ENCODE data around the gene GPC3.

DNA sequence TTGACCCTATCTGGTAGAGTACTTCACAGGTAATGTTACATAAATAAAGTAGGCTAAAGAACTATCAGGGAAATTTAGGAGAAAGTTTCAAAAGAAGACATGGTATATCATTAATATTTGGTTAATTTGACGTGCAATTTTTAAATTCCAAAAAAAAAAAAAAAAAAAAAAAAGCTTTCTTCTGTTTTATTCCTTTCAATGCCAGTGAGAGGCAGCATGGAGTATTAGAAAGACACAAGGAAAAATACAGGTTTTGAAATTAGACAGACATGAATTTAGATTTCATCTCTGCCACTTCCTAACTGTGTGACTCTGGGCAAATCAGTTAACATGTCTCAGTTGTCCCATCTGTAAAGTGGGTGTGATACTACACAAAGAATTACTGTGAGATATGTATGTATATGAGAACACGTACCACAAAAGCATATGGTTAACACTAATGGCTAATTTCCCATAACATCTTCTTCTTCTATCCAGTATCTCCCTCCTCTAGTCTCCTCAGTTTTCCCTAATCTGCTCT is 132.5 kb downstream of the GPC3 start:
- TF ChIP-seq, protein P1, sequence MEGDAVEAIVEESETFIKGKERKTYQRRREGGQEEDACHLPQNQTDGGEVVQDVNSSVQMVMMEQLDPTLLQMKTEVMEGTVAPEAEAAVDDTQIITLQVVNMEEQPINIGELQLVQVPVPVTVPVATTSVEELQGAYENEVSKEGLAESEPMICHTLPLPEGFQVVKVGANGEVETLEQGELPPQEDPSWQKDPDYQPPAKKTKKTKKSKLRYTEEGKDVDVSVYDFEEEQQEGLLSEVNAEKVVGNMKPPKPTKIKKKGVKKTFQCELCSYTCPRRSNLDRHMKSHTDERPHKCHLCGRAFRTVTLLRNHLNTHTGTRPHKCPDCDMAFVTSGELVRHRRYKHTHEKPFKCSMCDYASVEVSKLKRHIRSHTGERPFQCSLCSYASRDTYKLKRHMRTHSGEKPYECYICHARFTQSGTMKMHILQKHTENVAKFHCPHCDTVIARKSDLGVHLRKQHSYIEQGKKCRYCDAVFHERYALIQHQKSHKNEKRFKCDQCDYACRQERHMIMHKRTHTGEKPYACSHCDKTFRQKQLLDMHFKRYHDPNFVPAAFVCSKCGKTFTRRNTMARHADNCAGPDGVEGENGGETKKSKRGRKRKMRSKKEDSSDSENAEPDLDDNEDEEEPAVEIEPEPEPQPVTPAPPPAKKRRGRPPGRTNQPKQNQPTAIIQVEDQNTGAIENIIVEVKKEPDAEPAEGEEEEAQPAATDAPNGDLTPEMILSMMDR (IDR thresholded peaks at IDR 0.05): no peak; the same call in 1 of the 2 replicates
- no peak for TF ChIP-seq ZFX (IDR thresholded peaks at IDR 0.05; ENCODE audit: borderline replicate concordance)
